ENCODE data around the gene PLCB1. TPM values are rescaled to one million over a fixed set of nuclear protein-coding genes. Genes with fewer than 3 reads are reported as not detected.

PLCB1 gene
- total and polyA plus RNA-seq, 10 of the 15 experiments (the other 5 are each of a cell fraction or from before 2014, with no cell fraction given), result 0.05 to 5.3 (median 0.17) TPM; not detected in 1

DNA sequence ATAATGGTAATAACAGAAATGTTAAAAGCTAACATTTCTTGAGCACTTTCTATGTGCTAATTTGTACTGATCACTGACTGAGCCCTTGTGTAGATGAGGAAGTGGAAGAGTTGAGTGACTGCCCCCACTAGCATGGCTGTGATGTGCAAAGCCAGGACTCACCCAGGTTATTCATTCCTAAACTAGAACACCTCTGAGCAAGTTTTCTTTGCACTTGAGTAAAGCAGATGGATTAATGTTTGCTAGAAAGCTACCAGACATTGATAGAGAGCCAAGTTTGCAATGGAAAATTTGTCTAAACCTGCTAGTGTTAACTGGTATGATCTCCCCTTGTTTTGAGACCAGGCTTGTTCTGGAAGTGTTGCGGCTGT is 469.5 kb downstream of the PLCB1 start (continued):
- TF ChIP-seq BHLHE40 (IDR thresholded peaks at IDR 0.05; ENCODE audit: borderline replicate concordance in 1 of 2, low read depth in 2 of 2, low read length in 1 of 2), result peak; percentile 89 to 92
- no peak for TF ChIP-seq ZNF687 (IDR thresholded peaks at IDR 0.05)
- no peak for TF ChIP-seq LARP7 (IDR thresholded peaks at IDR 0.05)
- 0 out of 2 replicates have a peak, but pooled peaks have one; percentile 28 for TF ChIP-seq RUNX3 (IDR thresholded peaks at IDR 0.05; ENCODE audit: low read length)
- TF ChIP-seq NBN (IDR thresholded peaks at IDR 0.05), result no peak
- peak; percentile 52 for TF ChIP-seq NFIC (IDR thresholded peaks at IDR 0.05; ENCODE audit: low read depth, low read length)
- TF ChIP-seq CEBPB (IDR thresholded peaks at IDR 0.05; ENCODE audit: borderline replicate concordance in 1 of 2, low read depth in 2 of 2, low read length in 2 of 2), result no peak
- no peak for TF ChIP-seq HDGF (IDR thresholded peaks at IDR 0.05)
- TF ChIP-seq NR2C1 (IDR thresholded peaks at IDR 0.05), result no peak
- TF ChIP-seq, protein P1, sequence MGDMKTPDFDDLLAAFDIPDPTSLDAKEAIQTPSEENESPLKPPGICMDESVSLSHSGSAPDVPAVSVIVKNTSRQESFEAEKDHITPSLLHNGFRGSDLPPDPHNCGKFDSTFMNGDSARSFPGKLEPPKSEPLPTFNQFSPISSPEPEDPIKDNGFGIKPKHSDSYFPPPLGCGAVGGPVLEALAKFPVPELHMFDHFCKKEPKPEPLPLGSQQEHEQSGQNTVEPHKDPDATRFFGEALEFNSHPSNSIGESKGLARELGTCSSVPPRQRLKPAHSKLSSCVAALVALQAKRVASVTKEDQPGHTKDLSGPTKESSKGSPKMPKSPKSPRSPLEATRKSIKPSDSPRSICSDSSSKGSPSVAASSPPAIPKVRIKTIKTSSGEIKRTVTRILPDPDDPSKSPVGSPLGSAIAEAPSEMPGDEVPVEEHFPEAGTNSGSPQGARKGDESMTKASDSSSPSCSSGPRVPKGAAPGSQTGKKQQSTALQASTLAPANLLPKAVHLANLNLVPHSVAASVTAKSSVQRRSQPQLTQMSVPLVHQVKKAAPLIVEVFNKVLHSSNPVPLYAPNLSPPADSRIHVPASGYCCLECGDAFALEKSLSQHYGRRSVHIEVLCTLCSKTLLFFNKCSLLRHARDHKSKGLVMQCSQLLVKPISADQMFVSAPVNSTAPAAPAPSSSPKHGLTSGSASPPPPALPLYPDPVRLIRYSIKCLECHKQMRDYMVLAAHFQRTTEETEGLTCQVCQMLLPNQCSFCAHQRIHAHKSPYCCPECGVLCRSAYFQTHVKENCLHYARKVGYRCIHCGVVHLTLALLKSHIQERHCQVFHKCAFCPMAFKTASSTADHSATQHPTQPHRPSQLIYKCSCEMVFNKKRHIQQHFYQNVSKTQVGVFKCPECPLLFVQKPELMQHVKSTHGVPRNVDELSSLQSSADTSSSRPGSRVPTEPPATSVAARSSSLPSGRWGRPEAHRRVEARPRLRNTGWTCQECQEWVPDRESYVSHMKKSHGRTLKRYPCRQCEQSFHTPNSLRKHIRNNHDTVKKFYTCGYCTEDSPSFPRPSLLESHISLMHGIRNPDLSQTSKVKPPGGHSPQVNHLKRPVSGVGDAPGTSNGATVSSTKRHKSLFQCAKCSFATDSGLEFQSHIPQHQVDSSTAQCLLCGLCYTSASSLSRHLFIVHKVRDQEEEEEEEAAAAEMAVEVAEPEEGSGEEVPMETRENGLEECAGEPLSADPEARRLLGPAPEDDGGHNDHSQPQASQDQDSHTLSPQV (IDR thresholded peaks at IDR 0.05), result no peak
- TF ChIP-seq, protein P2, sequence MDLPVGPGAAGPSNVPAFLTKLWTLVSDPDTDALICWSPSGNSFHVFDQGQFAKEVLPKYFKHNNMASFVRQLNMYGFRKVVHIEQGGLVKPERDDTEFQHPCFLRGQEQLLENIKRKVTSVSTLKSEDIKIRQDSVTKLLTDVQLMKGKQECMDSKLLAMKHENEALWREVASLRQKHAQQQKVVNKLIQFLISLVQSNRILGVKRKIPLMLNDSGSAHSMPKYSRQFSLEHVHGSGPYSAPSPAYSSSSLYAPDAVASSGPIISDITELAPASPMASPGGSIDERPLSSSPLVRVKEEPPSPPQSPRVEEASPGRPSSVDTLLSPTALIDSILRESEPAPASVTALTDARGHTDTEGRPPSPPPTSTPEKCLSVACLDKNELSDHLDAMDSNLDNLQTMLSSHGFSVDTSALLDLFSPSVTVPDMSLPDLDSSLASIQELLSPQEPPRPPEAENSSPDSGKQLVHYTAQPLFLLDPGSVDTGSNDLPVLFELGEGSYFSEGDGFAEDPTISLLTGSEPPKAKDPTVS (IDR thresholded peaks at IDR 0.05; ENCODE audit: low read depth, low read length), result no peak
- 0 out of 2 replicates have a peak, but pooled peaks have one; percentile 16 for TF ChIP-seq ZNF24 (IDR thresholded peaks at IDR 0.05)
